ENCODE results near the gene TOLLIP. TPM values are rescaled to one million over a fixed set of nuclear protein-coding genes. Genes with fewer than 3 reads are reported as not detected.
A peak's percentile ranks its signal among the peaks of the same experiment; 100 is the strongest.

Gene TOLLIP
- total RNA-seq, 6 experiments from 2014 or later = 68.3 to 103 (median 88.0) TPM

GRCh38 chr11:1307998-1308742 is 1.3 kb downstream of the TOLLIP start:
- ATAC-seq (peak; percentile 3 to 32 (median 18)), DNase-seq (peak; percentile 73 to 89 (median 89))
- H3K27ac ChIP-seq = peak overlapping the region; percentile 89 to 96 (median 90)
- TF ChIP-seq CTCF (IDR thresholded peaks at IDR 0.05) (no peak), POLR2A (IDR thresholded peaks at IDR 0.05) (no peak)
- H3K27me3 ChIP-seq = no peaks in the 10 kb centered on the region
- WGBS (ENCODE audit: insufficient coverage, low coverage, low lambda C conversion rate, missing lambda C conversion rate) = 30% methylated on average over 12 of the region's 21 CpGs
- peak overlapping the region; percentile 82 to 83 (median 83) for H3K4me3 ChIP-seq
- intact Hi-C loops (cut with DNase I) = no loop called here
- H3K9me3 ChIP-seq = no peaks in the 10 kb centered on the region
- H3K4me1 ChIP-seq = peaks cover 0 to 53% (median 19%) of the 10 kb centered on the region in 4 donors
- H3K36me3 ChIP-seq = peaks cover 0 to 2% (median 0%) of the 10 kb centered on the region in 4 donors

DNA sequence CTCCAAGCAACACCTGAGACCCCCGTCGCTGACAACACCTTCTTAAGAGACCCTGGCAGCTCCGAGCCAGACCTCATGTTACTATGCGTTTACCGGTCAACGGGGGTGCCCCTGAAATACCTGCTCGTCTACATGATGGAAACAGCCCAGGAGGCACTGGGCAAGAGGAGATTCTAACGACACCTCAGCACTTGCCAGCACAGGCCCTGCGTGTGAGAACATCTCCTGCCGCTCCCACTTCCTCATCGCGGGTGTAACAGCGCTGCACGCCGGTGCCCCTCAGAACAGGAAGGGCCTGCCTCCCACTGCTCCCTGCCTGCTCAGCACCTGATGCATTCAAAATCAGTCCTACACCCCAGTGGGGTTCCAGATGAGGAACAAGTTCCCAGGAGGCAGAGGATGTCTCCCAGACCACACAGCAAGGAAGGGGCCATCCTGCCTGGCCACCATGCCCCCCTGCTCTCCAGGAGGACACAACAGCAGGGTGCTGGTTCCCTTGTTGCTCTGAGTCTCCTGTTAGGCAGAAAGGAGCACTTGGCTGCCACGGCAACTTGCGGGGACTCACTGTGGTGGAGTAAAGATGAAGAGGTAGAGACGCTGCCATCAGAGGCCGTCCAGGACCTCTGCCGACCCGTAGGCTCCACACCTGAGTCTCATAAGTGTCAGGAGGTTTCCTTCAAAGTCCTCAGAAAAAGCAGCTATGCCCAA is 2.1 kb downstream of the TOLLIP start:
- no peaks in the 10 kb centered on the region for H3K27me3 ChIP-seq
- DNase-seq (peak in 2 of 3 donors; percentile 48 to 49), ATAC-seq (no peak)
- H3K4me1 ChIP-seq = peaks cover 0 to 62% (median 22%) of the 10 kb centered on the region in 4 donors
- H3K36me3 ChIP-seq = peaks cover 0 to 2% (median 0%) of the 10 kb centered on the region in 4 donors
- H3K4me3 ChIP-seq = peak overlapping the region in 1 of 3 donors; percentile 82
- H3K9me3 ChIP-seq = no peaks in the 10 kb centered on the region
- intact Hi-C loops (cut with DNase I) = no loop called here
- H3K27ac ChIP-seq = peak overlapping the region in 2 of 3 donors; percentile 89 to 96
- TF ChIP-seq POLR2A (IDR thresholded peaks at IDR 0.05) = no peak
- TF ChIP-seq CTCF (IDR thresholded peaks at IDR 0.05) = no peak
- 25% methylated on average over 14 of the region's 21 CpGs for WGBS (ENCODE audit: insufficient coverage, low coverage, low lambda C conversion rate, missing lambda C conversion rate)

- WGBS (ENCODE audit: insufficient coverage, low coverage, low lambda C conversion rate, missing lambda C conversion rate) = 26% methylated on average over 21 of the region's 30 CpGs
Observed at GRCh38 chr11:1306186-1307162, 3.0 kb downstream of the TOLLIP start.

More at GRCh38 chr11:1306186-1307162, 3.0 kb downstream of the TOLLIP start:
- ATAC-seq = no peak
- peak in 1 of 3 donors; percentile 48 for DNase-seq
- no peaks in the 10 kb centered on the region for H3K9me3 ChIP-seq
- peak overlapping the region; percentile 55 to 96 (median 89) for H3K27ac ChIP-seq
- H3K4me1 ChIP-seq = peaks cover 0 to 70% (median 26%) of the 10 kb centered on the region in 4 donors
- intact Hi-C loops (cut with DNase I) = no loop called here
- TF ChIP-seq CTCF (IDR thresholded peaks at IDR 0.05) (no peak), POLR2A (IDR thresholded peaks at IDR 0.05) (no peak)
- H3K27me3 ChIP-seq = no peaks in the 10 kb centered on the region
- H3K4me3 ChIP-seq = peak overlapping the region in 2 of 3 donors; percentile 9 to 40
- H3K36me3 ChIP-seq = peaks cover 0 to 2% (median 0%) of the 10 kb centered on the region in 4 donors

Measured in right lobe of liver (tissue), 6 donors.